ENCODE data around the gene PARD3. TPM values are rescaled to one million over a fixed set of nuclear protein-coding genes. Genes with fewer than 3 reads are reported as not detected.

PARD3 gene
- polyA plus RNA-seq, 2 of the 4 experiments (the other 2 are of a cell fraction) = 110 to 200 TPM

GRCh38 chr10:34164029-34164428 lies 651.1 kb downstream of the PARD3 start:
- ChIA-PET POLR2A (no interaction called here), CTCF (no interaction called here)
- Histone ChIP-seq H3K4me2 (no peak overlapping the region), H3K9me3 (no peaks in the 10 kb centered on the region), H3K4me1 (no peaks in the 10 kb centered on the region), H3K4me3 (no peak overlapping the region), H3K27ac (no peak overlapping the region)
- no peak for ATAC-seq
- no peak for DNase-seq (ENCODE audit: low read depth in 1 of 2, low spot score in 1 of 2)
- 72% methylated on average over 3 of the region's 3 CpGs for WGBS (ENCODE audit: missing lambda C conversion rate)
- FAIRE-seq = no peak
- TF ChIP-seq, protein P1, sequence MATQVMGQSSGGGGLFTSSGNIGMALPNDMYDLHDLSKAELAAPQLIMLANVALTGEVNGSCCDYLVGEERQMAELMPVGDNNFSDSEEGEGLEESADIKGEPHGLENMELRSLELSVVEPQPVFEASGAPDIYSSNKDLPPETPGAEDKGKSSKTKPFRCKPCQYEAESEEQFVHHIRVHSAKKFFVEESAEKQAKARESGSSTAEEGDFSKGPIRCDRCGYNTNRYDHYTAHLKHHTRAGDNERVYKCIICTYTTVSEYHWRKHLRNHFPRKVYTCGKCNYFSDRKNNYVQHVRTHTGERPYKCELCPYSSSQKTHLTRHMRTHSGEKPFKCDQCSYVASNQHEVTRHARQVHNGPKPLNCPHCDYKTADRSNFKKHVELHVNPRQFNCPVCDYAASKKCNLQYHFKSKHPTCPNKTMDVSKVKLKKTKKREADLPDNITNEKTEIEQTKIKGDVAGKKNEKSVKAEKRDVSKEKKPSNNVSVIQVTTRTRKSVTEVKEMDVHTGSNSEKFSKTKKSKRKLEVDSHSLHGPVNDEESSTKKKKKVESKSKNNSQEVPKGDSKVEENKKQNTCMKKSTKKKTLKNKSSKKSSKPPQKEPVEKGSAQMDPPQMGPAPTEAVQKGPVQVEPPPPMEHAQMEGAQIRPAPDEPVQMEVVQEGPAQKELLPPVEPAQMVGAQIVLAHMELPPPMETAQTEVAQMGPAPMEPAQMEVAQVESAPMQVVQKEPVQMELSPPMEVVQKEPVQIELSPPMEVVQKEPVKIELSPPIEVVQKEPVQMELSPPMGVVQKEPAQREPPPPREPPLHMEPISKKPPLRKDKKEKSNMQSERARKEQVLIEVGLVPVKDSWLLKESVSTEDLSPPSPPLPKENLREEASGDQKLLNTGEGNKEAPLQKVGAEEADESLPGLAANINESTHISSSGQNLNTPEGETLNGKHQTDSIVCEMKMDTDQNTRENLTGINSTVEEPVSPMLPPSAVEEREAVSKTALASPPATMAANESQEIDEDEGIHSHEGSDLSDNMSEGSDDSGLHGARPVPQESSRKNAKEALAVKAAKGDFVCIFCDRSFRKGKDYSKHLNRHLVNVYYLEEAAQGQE (IDR thresholded peaks at IDR 0.05) = no peak
- no peak for TF ChIP-seq PHF8 (IDR thresholded peaks at IDR 0.05; ENCODE audit: borderline replicate concordance, low read depth)
- TF ChIP-seq CBX8 (IDR thresholded peaks at IDR 0.05) = no peak
- no peak for TF ChIP-seq E2F6 (IDR thresholded peaks at IDR 0.05; ENCODE audit: borderline replicate concordance, low read depth)
- no peak for TF ChIP-seq NR3C1 (IDR thresholded peaks at IDR 0.05)
- no peak for TF ChIP-seq BCL3 (IDR thresholded peaks at IDR 0.05)
- no peak for TF ChIP-seq ZSCAN20 (CRISPR knock-in tag; IDR thresholded peaks at IDR 0.05)
- no peak for TF ChIP-seq RAD21 (conservative IDR thresholded peaks at IDR 0.05 in 1 of 2, IDR thresholded peaks at IDR 0.05 in 1 of 2)
- TF ChIP-seq HOXB5 (CRISPR knock-in tag; IDR thresholded peaks at IDR 0.05) = no peak
- TF ChIP-seq FOSL2 (IDR thresholded peaks at IDR 0.05) = no peak
- no peak for TF ChIP-seq FOSL2 (CRISPR knock-in tag; IDR thresholded peaks at IDR 0.05)

DNA sequence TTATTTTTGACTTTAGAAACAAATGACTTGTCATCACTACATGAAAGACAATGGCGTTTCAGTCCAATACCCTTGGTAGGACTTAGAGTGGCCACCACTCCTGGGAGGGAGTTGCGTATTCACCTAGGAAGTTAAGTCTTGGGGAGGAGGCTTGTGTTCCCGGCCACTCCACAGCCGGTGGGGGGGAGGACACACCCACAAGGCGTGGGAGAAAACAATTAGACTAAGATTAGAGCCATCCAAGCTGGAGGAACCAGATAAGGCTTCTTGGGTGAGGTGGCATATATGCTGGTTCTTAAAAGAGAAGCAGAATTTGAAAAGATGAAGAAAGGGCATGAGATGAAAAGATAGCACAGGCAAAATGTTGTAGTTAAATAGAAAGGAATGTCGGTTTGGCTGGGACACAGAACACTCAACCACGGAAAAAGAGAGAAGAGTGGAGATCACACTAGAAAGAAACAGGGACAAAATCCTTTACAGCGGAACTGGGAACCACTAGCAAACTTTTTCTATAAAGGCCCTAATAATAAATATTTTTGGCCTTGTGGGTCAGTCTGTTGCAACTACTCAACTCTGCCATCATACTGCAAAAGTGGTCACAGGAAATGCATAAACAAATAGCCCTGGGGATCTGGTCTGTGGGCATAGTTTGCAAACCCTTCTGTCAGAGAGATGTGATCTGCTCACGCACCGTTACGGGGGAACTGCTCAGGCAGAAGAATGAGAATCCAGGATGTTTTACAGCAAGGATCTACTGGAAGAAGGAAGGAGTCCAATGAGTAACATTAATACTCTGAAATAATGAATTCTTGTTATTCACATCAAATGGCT lies 651.8 kb downstream of the PARD3 start:
- ChIA-PET POLR2A (no interaction called here), CTCF (no interaction called here)
- no peak overlapping the region for H3K4me2 ChIP-seq
- WGBS (ENCODE audit: missing lambda C conversion rate) = 87% methylated on average over 11 of the region's 11 CpGs
- H3K4me1 ChIP-seq = no peaks in the 10 kb centered on the region
- ATAC-seq (no peak), FAIRE-seq (no peak), DNase-seq (ENCODE audit: low read depth in 1 of 2, low spot score in 1 of 2) (no peak)
- H3K9me3 ChIP-seq = no peaks in the 10 kb centered on the region
- no peak for TF ChIP-seq FOSB (CRISPR knock-in tag; IDR thresholded peaks at IDR 0.05)
- TF ChIP-seq HOXB5 (CRISPR knock-in tag; IDR thresholded peaks at IDR 0.05) = no peak
- TF ChIP-seq NPAS2 (CRISPR knock-in tag; IDR thresholded peaks at IDR 0.05; ENCODE audit: borderline replicate concordance) = no peak
- no peak overlapping the region for H3K27ac ChIP-seq
- no peak overlapping the region for H3K4me3 ChIP-seq

DNA sequence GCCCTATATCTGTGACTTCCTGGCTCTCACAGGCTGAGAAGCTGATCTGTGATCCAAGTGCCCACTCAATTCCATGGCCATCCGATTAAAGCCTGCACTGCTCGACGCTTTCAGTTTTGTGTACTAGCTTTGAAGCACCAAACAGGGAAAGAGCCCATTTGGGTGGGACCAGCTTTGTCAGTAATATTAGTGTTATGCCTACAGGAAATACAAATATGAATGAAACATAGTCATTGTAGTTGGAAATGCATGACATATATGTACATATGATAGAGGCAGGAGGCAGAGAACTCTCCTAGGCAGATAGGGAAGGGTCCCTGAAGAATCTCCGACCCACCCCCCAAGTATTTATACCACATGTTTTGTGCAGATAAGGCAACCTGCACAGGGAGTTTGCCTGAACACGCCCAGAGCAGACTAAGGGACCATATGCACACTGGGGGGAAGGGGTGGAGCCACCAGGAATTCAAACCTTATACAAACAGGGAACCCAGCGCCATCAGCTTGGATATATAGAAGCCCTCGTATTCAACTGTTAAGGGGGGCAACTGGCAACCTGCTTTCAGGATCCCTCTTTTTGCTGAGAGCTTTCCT lies 653.2 kb downstream of the PARD3 start:
- Histone ChIP-seq H3K4me2 (no peak overlapping the region), H3K27ac (no peak overlapping the region), H3K4me3 (no peak overlapping the region), H3K4me1 (peaks cover 8% of the 10 kb centered on the region), H3K9me3 (no peaks in the 10 kb centered on the region)
- POLR2A ChIA-PET = no interaction called here
- WGBS (ENCODE audit: missing lambda C conversion rate) = 87% methylated on average over 7 of the region's 7 CpGs
- ATAC-seq (no peak), FAIRE-seq (no peak), DNase-seq (ENCODE audit: low read depth in 1 of 2, low spot score in 1 of 2) (no peak)
- CTCF ChIA-PET = no interaction called here
- no peak for TF ChIP-seq FOXS1 (CRISPR knock-in tag; IDR thresholded peaks at IDR 0.05)

All from A549 (cell line).